MCF 10A (cell line): Measurements from ENCODE around the gene YWHAQ. TPM values are rescaled to one million over a fixed set of nuclear protein-coding genes. Genes with fewer than 3 reads are reported as not detected.

ENCODE experiments used
- BruUV-seq: library from RNA; stranded (reverse); fragments of 400-500 nt; replicated peaks from 2 replicates; lab custom pipeline; 2021; lab: Mats Ljungman, UMichigan
- CTCF ChIA-PET: fragments of 300-600 bp; sonication (Branson Sonifier 250); formaldehyde crosslinking; extraction: SDS; loops from one replicate; lab custom pipeline; 2021; ENCODE audit warnings: antibody characterized with exemption, inconsistent platforms; lab: Yijun Ruan, JAX
- POLR2A ChIA-PET: fragments of 300-600, 350-650 bp; sonication (Branson Sonifier 250); formaldehyde crosslinking; extraction: SDS; loops from one replicate; lab custom pipeline; 2020; ENCODE audit warnings: antibody characterized with exemption, inconsistent platforms; lab: Yijun Ruan, JAX
- DNase-seq: peaks from one replicate; pipeline ENCODE4 v3.0.0-alpha.2; 2018; ENCODE audit not compliant: unreplicated experiment
- H3K27ac Mint-ChIP-seq: one replicate; pipeline ENCODE4 v1.8.0; 2022; ENCODE audit warnings: mild to moderate bottlenecking, low read depth, mixed read lengths; ENCODE audit not compliant: unreplicated experiment
- H3K27me3 Mint-ChIP-seq: one replicate; pipeline ENCODE4 v1.8.0; 2022; ENCODE audit warnings: mixed read lengths; ENCODE audit not compliant: insufficient read depth, unreplicated experiment
- H3K36me3 Mint-ChIP-seq: one replicate; pipeline ENCODE4 v1.8.0; 2022; ENCODE audit warnings: mild to moderate bottlenecking, moderate library complexity, mixed read lengths; ENCODE audit not compliant: insufficient read depth, unreplicated experiment
- H3K4me1 Mint-ChIP-seq: one replicate; pipeline ENCODE4 v1.8.0; 2022; ENCODE audit warnings: mixed read lengths; ENCODE audit not compliant: insufficient read depth, unreplicated experiment
- H3K4me3 Mint-ChIP-seq: one replicate; pipeline ENCODE4 v1.8.0; 2022; ENCODE audit warnings: mild to moderate bottlenecking, moderate library complexity, mixed read lengths; ENCODE audit not compliant: unreplicated experiment
- H3K9me3 Mint-ChIP-seq: one replicate; pipeline ENCODE4 v1.8.0; 2022; ENCODE audit warnings: mixed read lengths; ENCODE audit not compliant: unreplicated experiment
- intact Hi-C: fragments of 100-400 bp; cut with micrococcal nuclease; formaldehyde crosslinking; loops from 2 replicates; pipeline ENCODE4 v1.14.1; 2022
- total RNA-seq: library from RNA; stranded (reverse); gene quantifications from 2 replicates; pipeline ENCODE4 v1.2.3, GENCODE V29; 2022
- TF ChIP-seq, protein P1 (sequence below): fragments of 200-600 bp; IDR thresholded peaks from one replicate; pipeline ENCODE4 v1.8.0; 2022; ENCODE audit warnings: antibody characterized with exemption, mild to moderate bottlenecking; ENCODE audit not compliant: unreplicated experiment

The YWHAQ gene
- total RNA-seq, 1 experiment from 2014 or later = 239 TPM

DNA sequence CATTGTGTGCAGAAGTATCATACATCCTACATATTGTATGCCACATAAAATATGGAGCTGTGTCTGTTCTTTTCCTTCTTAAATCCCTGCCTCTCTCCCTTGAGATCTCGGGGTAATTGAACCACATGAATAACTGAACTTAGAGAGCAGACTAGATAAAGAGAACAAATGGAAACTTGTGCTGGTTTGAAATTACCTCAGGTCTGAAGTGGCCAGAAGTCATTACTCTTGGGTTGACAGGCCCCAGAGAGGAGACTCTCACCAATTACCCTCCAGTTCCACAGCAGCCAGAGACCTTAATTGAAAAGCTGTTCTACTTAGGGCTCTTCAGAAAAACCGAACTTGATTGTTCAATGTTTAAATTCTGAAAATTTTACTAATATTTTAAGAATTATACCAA is 70.2 kb downstream of the YWHAQ start:
- no TSS peak for BruUV-seq
- no peak for DNase-seq
- no peak overlapping the region for H3K4me3 Mint-ChIP-seq
- H3K27ac Mint-ChIP-seq = no peak overlapping the region
- peaks cover 20% of the 10 kb centered on the region for H3K4me1 Mint-ChIP-seq
- CTCF ChIA-PET = interaction anchor here (0.7 kb wide), 1 partner anchor 72 kb away, joined by 3 read pairs; no protein-coding TSS in a partner anchor
- H3K27me3 Mint-ChIP-seq = no peaks in the 10 kb centered on the region
- TF ChIP-seq, protein P1, sequence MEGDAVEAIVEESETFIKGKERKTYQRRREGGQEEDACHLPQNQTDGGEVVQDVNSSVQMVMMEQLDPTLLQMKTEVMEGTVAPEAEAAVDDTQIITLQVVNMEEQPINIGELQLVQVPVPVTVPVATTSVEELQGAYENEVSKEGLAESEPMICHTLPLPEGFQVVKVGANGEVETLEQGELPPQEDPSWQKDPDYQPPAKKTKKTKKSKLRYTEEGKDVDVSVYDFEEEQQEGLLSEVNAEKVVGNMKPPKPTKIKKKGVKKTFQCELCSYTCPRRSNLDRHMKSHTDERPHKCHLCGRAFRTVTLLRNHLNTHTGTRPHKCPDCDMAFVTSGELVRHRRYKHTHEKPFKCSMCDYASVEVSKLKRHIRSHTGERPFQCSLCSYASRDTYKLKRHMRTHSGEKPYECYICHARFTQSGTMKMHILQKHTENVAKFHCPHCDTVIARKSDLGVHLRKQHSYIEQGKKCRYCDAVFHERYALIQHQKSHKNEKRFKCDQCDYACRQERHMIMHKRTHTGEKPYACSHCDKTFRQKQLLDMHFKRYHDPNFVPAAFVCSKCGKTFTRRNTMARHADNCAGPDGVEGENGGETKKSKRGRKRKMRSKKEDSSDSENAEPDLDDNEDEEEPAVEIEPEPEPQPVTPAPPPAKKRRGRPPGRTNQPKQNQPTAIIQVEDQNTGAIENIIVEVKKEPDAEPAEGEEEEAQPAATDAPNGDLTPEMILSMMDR = no peak
- POLR2A ChIA-PET = interaction anchor here (0.6 to 2.7 kb wide), 4 partner anchors 18 to 346 kb away, joined by 3 to 27 read pairs (median 4); partner anchors contain the start of gene YWHAQ
- peaks cover 6% of the 10 kb centered on the region for H3K36me3 Mint-ChIP-seq
- H3K9me3 Mint-ChIP-seq = no peaks in the 10 kb centered on the region
- intact Hi-C loops = no loop called here

- Mint-ChIP-seq H3K4me3 (peak overlapping the region; percentile 45), H3K27ac (peak overlapping the region; percentile 57), H3K36me3 (peaks cover 12% of the 10 kb centered on the region), H3K27me3 (no peaks in the 10 kb centered on the region), H3K9me3 (no peaks in the 10 kb centered on the region), H3K4me1 (peaks cover 22% of the 10 kb centered on the region)
- CTCF ChIA-PET = interaction anchor here (0.6 to 1.6 kb wide), 8 partner anchors 10 to 489 kb away, joined by 3 to 7 read pairs (median 4); no protein-coding TSS in a partner anchor
- DNase-seq = peak; percentile 91
- intact Hi-C loops = loop anchor here (5.0 to 10.0 kb wide), 5 partner anchors 143 to 486 kb away; partner anchors contain the start of genes KLF11 and TAF1B
- BruUV-seq = no TSS peak
- TF ChIP-seq, protein P1 = no peak
- POLR2A ChIA-PET = interaction anchor here (0.7 to 2.7 kb wide), 17 partner anchors 8 to 457 kb away, joined by 3 to 27 read pairs (median 4); partner anchors contain the start of gene YWHAQ
These were observed 71.8 kb downstream of the YWHAQ start for GRCh38 chr2:9558948-9559381.

DNA sequence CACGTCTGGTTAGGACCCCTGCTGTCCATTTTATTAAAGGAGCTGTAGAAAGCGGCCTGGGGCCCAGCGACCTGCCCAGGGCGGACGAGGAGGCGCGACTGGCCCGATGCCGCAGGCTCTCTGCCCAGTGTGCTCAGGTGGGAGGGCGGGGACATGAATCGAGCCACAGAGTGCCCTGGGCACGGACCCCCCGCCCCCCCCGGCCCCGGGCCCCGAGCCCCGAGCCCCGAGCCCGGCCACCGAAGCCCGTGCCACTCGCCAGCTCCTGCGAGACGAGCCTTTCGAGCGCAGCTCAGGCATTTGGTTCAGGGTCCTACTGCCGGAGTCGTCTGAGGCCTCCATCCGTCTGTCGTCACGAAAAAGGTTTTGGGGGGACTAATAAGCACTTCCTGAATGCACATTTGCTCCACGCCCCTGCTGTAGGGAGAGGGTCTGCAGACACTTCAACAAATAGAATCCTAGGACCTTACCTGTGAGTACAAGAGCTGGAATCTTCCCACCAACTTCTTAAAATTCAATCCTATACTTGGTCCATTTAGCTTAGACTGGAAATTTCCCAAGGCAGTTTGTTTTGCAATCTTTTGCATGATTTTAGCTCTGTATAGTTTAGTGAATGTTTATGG is 74.6 kb downstream of the YWHAQ start:
- peak; percentile 24 for DNase-seq
- BruUV-seq = no TSS peak
- Mint-ChIP-seq H3K27ac (peak overlapping the region; percentile 94), H3K4me3 (peak overlapping the region; percentile 92), H3K27me3 (no peaks in the 10 kb centered on the region), H3K4me1 (peaks cover 34% of the 10 kb centered on the region), H3K36me3 (peaks cover 18% of the 10 kb centered on the region), H3K9me3 (no peaks in the 10 kb centered on the region)
- TF ChIP-seq, protein P1 = no peak
- ChIA-PET CTCF (interaction anchor here (0.6 to 2.2 kb wide), 7 partner anchors 14 to 306 kb away, joined by 3 to 10 read pairs (median 3); no protein-coding TSS in a partner anchor), POLR2A (interaction anchor here (0.7 to 6.7 kb wide), 39 partner anchors 8 to 339 kb away, joined by 3 to 118 read pairs (median 7); partner anchors contain the start of genes CPSF3, IAH1, ITGB1BP1 and TAF1B)
- intact Hi-C loops = loop anchor here (2.0 to 10.0 kb wide), 6 partner anchors 146 to 489 kb away; partner anchors contain the start of genes KLF11 and TAF1B
